Neural cell (in vitro differentiated cells): ENCODE measurements around the gene SSTR1. TPM values are rescaled to one million over a fixed set of nuclear protein-coding genes. Genes with fewer than 3 reads are reported as not detected.

Experiments used
- H2AFZ ChIP-seq: fragments of 200-600, 300-800 bp; sonication (generic), shearing (Covaris generic); 2 replicates; pipeline ENCODE4 v1.6.0; 2014; ENCODE audit warnings: low read depth, mild to moderate bottlenecking, antibody characterized with exemption, low read length, moderate library complexity
- H3F3A ChIP-seq: fragments of 200-600 bp; shearing (Covaris generic); 2 replicates; pipeline ENCODE4 v1.6.1; 2016; ENCODE audit warnings: mild to moderate bottlenecking, moderate library complexity, mixed read lengths, antibody characterized with exemption, low read length; ENCODE audit not compliant: insufficient read depth, poor library complexity, severe bottlenecking
- H3K27ac ChIP-seq: fragments of 200-600, 300-800 bp; sonication (generic), shearing (Covaris generic); 2 replicates; pipeline ENCODE4 v1.5.1; 2014; ENCODE audit warnings: mild to moderate bottlenecking, low read length, moderate library complexity
- H3K27me3 ChIP-seq: fragments of 300-800, 200-600 bp; sonication (generic), shearing (Covaris generic); 2 replicates; pipeline ENCODE4 v1.6.0; 2014; ENCODE audit warnings: mild to moderate bottlenecking, low read depth, low read length, moderate library complexity; ENCODE audit not compliant: insufficient read depth
- H3K36me3 ChIP-seq: fragments of 300-800, 200-600 bp; sonication (generic), shearing (Covaris generic); 2 replicates; pipeline ENCODE4 v1.5.1; 2014; ENCODE audit warnings: mild to moderate bottlenecking, antibody characterized with exemption, low read length, moderate library complexity; ENCODE audit not compliant: insufficient read depth
- H3K4me2 ChIP-seq: fragments of 300-800, 200-600 bp; sonication (generic), shearing (Covaris generic); 2 replicates; pipeline ENCODE4 v1.6.0; 2014; ENCODE audit warnings: mild to moderate bottlenecking, low read length
- H3K4me3 ChIP-seq: fragments of 300-800, 200-600 bp; sonication (generic), shearing (Covaris generic); 2 replicates; pipeline ENCODE4 v1.5.1; 2014; ENCODE audit warnings: mild to moderate bottlenecking, low read length, moderate library complexity
- H3K79me2 ChIP-seq: fragments of 200-600 bp; shearing (Covaris generic); replicated peaks from 2 replicates; pipeline ENCODE4 v1.6.0; 2014; ENCODE audit warnings: mild to moderate bottlenecking, low read length, moderate library complexity; ENCODE audit not compliant: insufficient read depth
- H3K9ac ChIP-seq: fragments of 300-800, 200-600 bp; sonication (generic), shearing (Covaris generic); 2 replicates; pipeline ENCODE4 v1.6.1; 2016; ENCODE audit warnings: mild to moderate bottlenecking, low read length, mixed read lengths
- H3K9me2 ChIP-seq: fragments of 200-600 bp; shearing (Covaris generic); 2 replicates; pipeline ENCODE4 v1.6.1; 2016; ENCODE audit warnings: mild to moderate bottlenecking, low read length, mixed read lengths; ENCODE audit not compliant: insufficient read depth
- H3K9me3 ChIP-seq: fragments of 200-600, 300-800 bp; sonication (generic), shearing (Covaris generic); 2 replicates; pipeline ENCODE4 v1.6.1; 2016; ENCODE audit warnings: mild to moderate bottlenecking, mixed run types, low read length, moderate library complexity, mixed read lengths
- H4K20me1 ChIP-seq: fragments of 200-600 bp; shearing (Covaris generic); 2 replicates; pipeline ENCODE4 v1.6.1; 2016; ENCODE audit warnings: mild to moderate bottlenecking, mixed run types; ENCODE audit not compliant: insufficient read depth
- EP300 ChIP-seq: fragments of 450-650 bp; conservative IDR thresholded peaks from 2 replicates; pipeline ENCODE4 v1.6.1; 2014; ENCODE audit warnings: antibody characterized with exemption, mild to moderate bottlenecking, moderate library complexity; ENCODE audit not compliant: poor library complexity, severe bottlenecking
- EZH2 ChIP-seq: fragments of 200-600, 300-800 bp; shearing (Covaris generic), sonication (generic); IDR thresholded peaks from 2 replicates; pipeline ENCODE4 v1.6.1; 2014; ENCODE audit warnings: antibody characterized with exemption, low read length, borderline replicate concordance, mild to moderate bottlenecking; ENCODE audit not compliant: insufficient read depth, poor library complexity, severe bottlenecking
- MXI1 ChIP-seq: fragments of 450-650 bp; conservative IDR thresholded peaks from 2 replicates; pipeline ENCODE4 v1.6.1; 2014; ENCODE audit warnings: antibody characterized with exemption, mild to moderate bottlenecking; ENCODE audit not compliant: poor library complexity, severe bottlenecking
- POLR2AphosphoS5 ChIP-seq: IDR thresholded peaks from 2 replicates; pipeline ENCODE4 v1.6.1; 2012
- RAD21 ChIP-seq: fragments of 450-650 bp; conservative IDR thresholded peaks from 2 replicates; pipeline ENCODE4 v1.6.1; 2014; ENCODE audit warnings: antibody characterized with exemption, mild to moderate bottlenecking, moderate library complexity
- SMC3 ChIP-seq: fragments of 450-650 bp; conservative IDR thresholded peaks from 2 replicates; pipeline ENCODE4 v1.6.1; 2014; ENCODE audit warnings: antibody characterized with exemption, mild to moderate bottlenecking, moderate library complexity; ENCODE audit not compliant: poor library complexity
- TAF1 ChIP-seq: IDR thresholded peaks from 2 replicates; pipeline ENCODE4 v1.6.1; 2012; ENCODE audit warnings: low read depth
- polyA plus RNA-seq: library from polyadenylated mRNA; depleted of rRNA; stranded (reverse); fragments of >200 nt; gene quantifications from 2 replicates; pipeline ENCODE4 v1.2.3, GENCODE V29; 2014
- TF ChIP-seq, protein P1 (sequence below): fragments of 450-650 bp; IDR thresholded peaks from 2 replicates; pipeline ENCODE4 v1.5.1; 2014; ENCODE audit warnings: antibody characterized with exemption, mild to moderate bottlenecking, moderate library complexity; ENCODE audit not compliant: poor library complexity, severe bottlenecking
- TF ChIP-seq, protein P2 (sequence below): IDR thresholded peaks from 2 replicates; pipeline ENCODE4 v1.6.1; 2012; ENCODE audit warnings: borderline replicate concordance

The SSTR1 gene
- polyA plus RNA-seq, 1 donor from 2014 or later, result 2.4 TPM

DNA sequence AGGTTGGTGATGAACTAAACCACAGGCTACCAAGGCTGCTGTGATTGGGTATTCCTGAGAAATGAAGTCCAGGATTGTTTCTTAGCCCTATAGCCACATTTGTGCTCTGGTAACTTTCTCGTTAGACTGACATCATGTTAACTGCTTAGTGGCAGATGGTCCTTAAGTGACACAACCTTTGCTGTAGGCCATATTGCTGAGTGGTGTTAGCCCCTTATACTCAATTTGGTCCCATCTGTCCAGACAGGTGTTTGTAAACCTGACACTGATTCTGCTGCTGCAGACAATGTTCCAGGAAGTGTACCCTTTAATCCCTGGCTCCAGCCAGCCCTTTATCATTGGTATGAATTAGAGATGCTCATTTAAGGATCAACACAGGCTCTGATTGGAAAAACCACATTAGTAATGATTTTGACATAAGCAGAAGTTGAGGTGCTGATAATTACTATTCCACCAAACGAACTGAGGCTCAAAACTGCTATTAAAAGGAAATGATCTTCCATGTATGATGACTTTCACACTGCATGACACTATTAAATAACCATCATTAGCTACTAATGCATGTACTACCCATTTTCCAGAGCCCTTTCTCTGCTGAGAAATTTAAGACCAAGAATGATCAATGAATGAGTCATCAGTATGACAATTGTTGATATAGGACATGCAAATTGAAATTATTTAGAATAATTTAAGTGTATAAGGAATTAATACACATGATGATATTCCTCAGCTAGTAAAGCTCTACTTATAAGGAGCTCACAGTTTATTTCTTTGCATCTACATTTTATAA, 3.6 kb upstream of the SSTR1 start:
- Histone ChIP-seq H3K79me2 (no peaks in the 10 kb centered on the region), H3F3A (no peaks in the 10 kb centered on the region), H4K20me1 (no peaks in the 10 kb centered on the region), H3K4me2 (no peak overlapping the region), H2AFZ (no peak overlapping the region), H3K9me2 (no peaks in the 10 kb centered on the region), H3K36me3 (no peaks in the 10 kb centered on the region), H3K27me3 (peaks cover 28% of the 10 kb centered on the region), H3K9me3 (no peaks in the 10 kb centered on the region), H3K4me3 (no peak overlapping the region), H3K9ac (no peak overlapping the region), H3K27ac (no peak overlapping the region)
- TF ChIP-seq POLR2AphosphoS5, result no peak
- TF ChIP-seq, protein P1, sequence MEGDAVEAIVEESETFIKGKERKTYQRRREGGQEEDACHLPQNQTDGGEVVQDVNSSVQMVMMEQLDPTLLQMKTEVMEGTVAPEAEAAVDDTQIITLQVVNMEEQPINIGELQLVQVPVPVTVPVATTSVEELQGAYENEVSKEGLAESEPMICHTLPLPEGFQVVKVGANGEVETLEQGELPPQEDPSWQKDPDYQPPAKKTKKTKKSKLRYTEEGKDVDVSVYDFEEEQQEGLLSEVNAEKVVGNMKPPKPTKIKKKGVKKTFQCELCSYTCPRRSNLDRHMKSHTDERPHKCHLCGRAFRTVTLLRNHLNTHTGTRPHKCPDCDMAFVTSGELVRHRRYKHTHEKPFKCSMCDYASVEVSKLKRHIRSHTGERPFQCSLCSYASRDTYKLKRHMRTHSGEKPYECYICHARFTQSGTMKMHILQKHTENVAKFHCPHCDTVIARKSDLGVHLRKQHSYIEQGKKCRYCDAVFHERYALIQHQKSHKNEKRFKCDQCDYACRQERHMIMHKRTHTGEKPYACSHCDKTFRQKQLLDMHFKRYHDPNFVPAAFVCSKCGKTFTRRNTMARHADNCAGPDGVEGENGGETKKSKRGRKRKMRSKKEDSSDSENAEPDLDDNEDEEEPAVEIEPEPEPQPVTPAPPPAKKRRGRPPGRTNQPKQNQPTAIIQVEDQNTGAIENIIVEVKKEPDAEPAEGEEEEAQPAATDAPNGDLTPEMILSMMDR, result no peak
- no peak for TF ChIP-seq RAD21
- TF ChIP-seq EZH2, result no peak
- no peak for TF ChIP-seq TAF1
- no peak for TF ChIP-seq SMC3
- TF ChIP-seq MXI1, result no peak
- no peak for TF ChIP-seq EP300
- TF ChIP-seq, protein P2, sequence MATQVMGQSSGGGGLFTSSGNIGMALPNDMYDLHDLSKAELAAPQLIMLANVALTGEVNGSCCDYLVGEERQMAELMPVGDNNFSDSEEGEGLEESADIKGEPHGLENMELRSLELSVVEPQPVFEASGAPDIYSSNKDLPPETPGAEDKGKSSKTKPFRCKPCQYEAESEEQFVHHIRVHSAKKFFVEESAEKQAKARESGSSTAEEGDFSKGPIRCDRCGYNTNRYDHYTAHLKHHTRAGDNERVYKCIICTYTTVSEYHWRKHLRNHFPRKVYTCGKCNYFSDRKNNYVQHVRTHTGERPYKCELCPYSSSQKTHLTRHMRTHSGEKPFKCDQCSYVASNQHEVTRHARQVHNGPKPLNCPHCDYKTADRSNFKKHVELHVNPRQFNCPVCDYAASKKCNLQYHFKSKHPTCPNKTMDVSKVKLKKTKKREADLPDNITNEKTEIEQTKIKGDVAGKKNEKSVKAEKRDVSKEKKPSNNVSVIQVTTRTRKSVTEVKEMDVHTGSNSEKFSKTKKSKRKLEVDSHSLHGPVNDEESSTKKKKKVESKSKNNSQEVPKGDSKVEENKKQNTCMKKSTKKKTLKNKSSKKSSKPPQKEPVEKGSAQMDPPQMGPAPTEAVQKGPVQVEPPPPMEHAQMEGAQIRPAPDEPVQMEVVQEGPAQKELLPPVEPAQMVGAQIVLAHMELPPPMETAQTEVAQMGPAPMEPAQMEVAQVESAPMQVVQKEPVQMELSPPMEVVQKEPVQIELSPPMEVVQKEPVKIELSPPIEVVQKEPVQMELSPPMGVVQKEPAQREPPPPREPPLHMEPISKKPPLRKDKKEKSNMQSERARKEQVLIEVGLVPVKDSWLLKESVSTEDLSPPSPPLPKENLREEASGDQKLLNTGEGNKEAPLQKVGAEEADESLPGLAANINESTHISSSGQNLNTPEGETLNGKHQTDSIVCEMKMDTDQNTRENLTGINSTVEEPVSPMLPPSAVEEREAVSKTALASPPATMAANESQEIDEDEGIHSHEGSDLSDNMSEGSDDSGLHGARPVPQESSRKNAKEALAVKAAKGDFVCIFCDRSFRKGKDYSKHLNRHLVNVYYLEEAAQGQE, result no peak

- Histone ChIP-seq H3K79me2 (no peaks in the 10 kb centered on the region), H3K9me2 (no peaks in the 10 kb centered on the region), H3K4me2 (no peak overlapping the region), H3K4me3 (no peak overlapping the region), H3K36me3 (no peaks in the 10 kb centered on the region), H4K20me1 (no peaks in the 10 kb centered on the region), H2AFZ (no peak overlapping the region), H3F3A (no peaks in the 10 kb centered on the region), H3K27me3 (peaks cover 34% of the 10 kb centered on the region), H3K27ac (no peak overlapping the region), H3K9me3 (peaks cover 1% of the 10 kb centered on the region), H3K9ac (no peak overlapping the region)
- TF ChIP-seq EZH2, result no peak
- no peak for TF ChIP-seq POLR2AphosphoS5
- TF ChIP-seq, protein P2, result no peak
- no peak for TF ChIP-seq TAF1
- no peak for TF ChIP-seq SMC3
- no peak for TF ChIP-seq MXI1
- TF ChIP-seq EP300, result no peak
- TF ChIP-seq, protein P1, result no peak
- no peak for TF ChIP-seq RAD21
Measured at GRCh38 chr14:38204719-38205115, 3.0 kb upstream of the SSTR1 start.
